ENCODE results near the gene ATP11C.
"Not testable (repeated sequence)": the region's sequence is repeated elsewhere in the genome, so short reads cannot be mapped to it uniquely, and the experiment has no call there.

The ATP11C gene

GRCh38 chrX:139720979-139721378, 211.9 kb downstream of the ATP11C start:
- DNase-seq (ENCODE audit: low spot score), result no peak

- DNase-seq (ENCODE audit: low spot score), result no peak
Observed at GRCh38 chrX:139720136-139720535, 212.7 kb downstream of the ATP11C start.

- DNase-seq (ENCODE audit: low spot score), result no peak
Observed at GRCh38 chrX:139708067-139708466, 224.8 kb downstream of the ATP11C start, which contains the start of gene MCF2. MCF2 (minus strand) TSS chrX:139708167; CDS start chrX:139651744, 56,423 bp downstream.

GRCh38 chrX:139702658-139703057, 230.2 kb downstream of the ATP11C start:
- no peak for DNase-seq (ENCODE audit: low spot score)

GRCh38 chrX:139692908-139693307, 239.9 kb downstream of the ATP11C start:
- no peak for DNase-seq (ENCODE audit: low spot score)

GRCh38 chrX:139692506-139692849, 240.4 kb downstream of the ATP11C start:
- DNase-seq (ENCODE audit: low spot score), result no peak

- DNase-seq (ENCODE audit: low spot score), result no peak
Observed at GRCh38 chrX:139691843-139692505, 240.9 kb downstream of the ATP11C start.

- no peak for DNase-seq (ENCODE audit: low spot score)
Observed at GRCh38 chrX:139691493-139691842, 241.4 kb downstream of the ATP11C start.

GRCh38 chrX:139685175-139685574, 247.7 kb downstream of the ATP11C start:
- not testable (repeated sequence) for DNase-seq (ENCODE audit: low spot score)

GRCh38 chrX:139680356-139680755, 252.5 kb downstream of the ATP11C start:
- DNase-seq (ENCODE audit: low spot score), result no peak

Data from cerebellar cortex (tissue), 1 donor.